HTERT RPE-1 (cell line): ENCODE results near the gene LRRN2.

Experiments
- in situ Hi-C: fragments of 300-500 bp; cut with MboI; formaldehyde crosslinking; loops from 4 replicates; pipeline ENCODE4 v1.14.3; 2020; ENCODE audit warnings: low sequenced_read_pairs

Gene LRRN2

DNA sequence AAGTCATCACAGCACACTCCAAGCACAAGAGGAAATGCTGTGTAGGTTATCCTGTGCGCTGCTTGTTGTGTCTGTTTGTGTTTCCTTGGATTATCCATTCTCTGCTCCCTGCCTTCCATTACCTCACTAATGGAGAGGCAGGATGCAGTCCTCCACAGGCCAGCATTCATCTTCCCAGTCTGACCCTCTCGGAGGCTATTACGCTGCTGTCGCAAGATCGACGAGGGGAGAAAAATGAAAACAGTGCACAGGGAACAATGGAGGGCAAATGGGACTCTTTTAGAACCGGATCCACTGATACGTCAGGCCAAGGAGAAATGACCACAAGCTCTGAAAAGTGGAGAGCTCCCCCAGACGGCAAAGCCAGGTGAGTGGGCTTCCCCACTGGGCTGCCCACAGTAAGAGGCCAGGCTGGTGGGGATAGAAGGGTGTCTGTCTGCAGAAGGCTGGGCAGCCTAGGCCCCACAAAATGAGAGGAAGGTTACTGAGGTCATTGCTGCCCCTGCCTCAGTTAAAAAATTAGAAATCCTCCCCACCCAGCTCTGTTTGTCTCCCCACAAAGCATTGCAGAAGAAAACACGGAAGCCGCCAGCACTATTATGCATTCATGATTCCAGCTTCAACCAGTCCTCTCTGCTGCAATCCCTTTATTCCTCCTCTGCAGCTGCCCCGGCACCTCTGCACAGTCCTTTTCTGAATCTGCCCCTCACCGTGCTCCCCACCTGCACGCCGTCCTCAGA is 21.7 kb downstream of the LRRN2 start:
- in situ Hi-C loops = no loop called here

DNA sequence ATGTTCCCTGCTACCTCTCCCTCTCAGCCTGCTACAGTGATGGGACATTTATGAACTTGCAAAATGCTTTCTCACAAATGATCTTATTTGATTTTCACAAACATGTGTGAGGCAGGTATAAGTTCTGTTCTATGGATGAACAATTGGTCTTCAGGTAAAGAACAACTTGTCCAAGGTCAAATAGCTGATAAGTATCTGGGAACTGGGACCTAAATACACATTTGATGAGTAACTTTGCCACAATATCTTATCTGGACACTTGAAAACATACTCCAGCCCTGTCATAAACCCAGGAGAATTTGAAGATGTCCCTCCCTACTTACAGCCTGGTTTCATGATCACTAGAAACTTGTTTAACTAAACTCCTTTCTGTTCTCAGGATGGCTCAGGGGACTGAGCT is 23.0 kb downstream of the LRRN2 start:
- in situ Hi-C loops = no loop called here

DNA sequence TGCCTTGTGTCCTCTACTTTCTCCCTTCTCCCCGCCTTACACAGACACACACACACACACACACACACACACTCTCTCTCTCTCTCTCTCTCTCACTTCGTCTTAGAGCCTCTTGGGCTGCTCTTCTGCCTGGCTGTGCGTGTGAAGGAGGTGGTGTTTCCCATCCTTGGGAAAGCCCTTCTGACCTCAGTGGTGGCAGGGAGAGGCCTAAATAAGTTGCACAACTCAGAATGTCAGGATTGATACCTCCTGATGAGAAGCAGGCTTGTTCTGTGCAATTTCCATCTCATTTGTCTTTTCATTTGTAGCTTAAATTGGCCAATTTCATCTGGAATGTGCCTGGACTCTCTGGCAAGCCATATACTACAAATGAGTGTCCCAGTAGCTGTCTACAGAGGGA is 25.0 kb downstream of the LRRN2 start:
- in situ Hi-C loops = no loop called here

DNA sequence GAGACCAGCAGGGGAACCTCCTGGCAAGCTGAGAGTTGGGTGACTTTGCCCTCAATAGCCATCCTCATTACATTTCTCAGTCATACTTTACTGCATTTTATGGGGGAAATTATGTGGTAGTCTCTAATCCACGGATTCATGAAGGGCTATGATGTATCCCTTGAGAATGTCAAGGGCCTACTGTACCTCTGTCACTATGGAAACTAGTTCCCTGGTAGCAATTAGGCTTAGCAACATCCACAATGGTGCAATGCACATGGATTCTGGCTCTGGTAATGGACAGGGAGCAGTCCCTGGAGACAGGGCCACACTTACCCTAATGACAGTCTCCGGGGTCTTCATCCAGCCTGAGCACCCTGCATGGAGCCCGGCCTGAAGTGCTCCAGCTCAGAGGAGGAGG is 26.5 kb downstream of the LRRN2 start:
- in situ Hi-C loops = no loop called here

DNA sequence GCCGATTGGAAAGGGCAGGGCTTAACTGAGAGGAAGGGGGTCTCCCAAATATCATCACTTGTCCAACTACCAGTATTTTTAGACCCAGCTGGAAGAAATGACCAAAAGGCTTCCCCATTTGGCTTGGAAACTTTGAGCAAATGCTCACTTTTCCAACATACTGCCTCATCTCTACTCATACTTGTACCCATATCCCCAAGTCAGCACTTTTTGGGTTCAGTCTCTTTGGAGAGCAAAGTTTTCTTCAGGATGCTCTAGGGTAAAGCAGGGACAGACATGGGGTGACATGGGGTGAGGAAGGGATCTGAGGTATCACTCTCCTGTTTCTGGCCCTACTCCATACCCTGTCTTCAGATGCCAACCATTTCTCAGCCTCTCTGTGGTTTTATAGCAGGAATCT is 27.2 kb downstream of the LRRN2 start:
- in situ Hi-C loops = no loop called here

DNA sequence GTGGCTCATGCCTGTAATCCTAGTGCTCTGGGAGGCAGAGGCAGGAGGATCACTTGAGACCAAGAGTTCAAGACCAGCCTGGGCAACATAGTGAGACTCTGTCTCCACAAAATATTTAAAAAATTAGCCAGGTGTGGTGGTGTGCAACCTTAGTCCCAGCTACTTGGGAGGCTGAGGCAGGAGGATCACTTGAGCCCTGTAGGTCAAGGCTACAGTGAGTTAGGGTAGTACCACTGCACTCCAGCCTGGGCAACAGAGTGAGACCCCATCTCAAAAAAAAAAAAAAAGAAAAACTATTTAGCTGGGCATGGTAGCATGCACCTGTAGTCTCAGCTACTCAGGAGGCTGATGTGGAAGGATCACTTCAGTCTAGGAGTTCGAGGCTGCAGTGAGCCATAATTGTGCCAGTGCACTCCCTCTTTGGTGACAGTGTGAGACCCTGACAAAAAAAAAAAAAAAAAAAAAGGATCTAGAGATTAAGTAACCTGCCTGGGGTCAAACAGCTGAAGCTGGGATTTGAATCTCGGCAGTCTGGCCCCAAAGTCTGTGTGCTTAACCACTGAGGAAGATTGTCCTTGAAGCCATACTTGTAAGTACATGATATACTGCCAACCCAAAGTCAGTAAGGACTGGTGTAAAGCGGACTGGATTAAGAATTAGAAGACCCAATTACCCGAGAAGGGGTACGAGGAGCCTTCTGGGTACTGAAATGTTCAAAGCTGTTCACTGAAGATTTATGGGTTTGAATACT is 31.8 kb downstream of the LRRN2 start:
- in situ Hi-C loops = no loop called here

DNA sequence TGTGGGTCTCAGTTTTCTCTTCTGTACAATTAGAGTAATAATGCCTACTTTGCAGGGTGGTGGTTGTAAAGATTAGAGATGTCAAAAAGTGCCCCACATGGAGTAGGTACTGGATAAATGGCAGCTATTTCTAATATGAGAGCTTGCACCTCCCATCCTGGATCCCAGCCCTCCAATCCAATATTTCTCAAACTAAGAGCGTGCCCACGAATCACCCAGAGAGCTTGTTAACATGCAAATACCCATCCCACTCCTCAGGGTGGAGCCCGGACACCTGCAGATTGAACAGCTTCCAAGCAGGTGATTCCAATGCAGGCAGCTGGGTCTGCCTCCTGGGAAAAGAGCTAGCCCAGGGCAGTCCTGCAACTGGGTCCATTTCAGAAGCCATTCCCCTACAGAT is 33.0 kb downstream of the LRRN2 start:
- in situ Hi-C loops = no loop called here

DNA sequence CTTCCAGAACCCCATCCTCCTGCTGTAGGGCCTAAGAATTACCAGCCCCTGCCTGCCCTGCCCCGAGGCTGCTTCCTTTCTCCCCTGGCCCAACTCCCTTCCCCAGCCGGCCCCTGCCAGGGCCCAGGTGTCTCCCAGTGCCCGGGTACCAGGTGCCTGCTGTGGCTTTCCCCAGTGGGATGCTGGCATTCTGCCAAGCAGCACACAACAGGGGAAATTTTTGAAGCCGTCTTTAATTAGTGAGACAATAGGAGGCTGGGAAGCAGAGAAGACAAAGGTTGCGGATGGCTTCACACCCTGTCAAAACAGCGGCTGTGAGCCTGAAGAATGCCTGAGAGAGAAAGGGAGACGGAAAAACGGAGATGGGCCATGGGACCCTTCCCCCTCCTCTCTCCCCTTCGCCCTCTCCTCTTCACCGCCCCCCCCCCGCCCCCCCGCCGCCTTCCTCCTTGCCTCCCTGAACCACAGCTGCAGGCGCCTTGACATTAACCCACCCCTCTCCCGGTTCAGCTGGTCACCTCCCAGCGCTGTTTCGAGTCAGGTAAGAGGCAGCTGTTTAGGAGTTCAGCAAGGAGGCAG is 33.6 kb downstream of the LRRN2 start:
- in situ Hi-C loops = no loop called here

DNA sequence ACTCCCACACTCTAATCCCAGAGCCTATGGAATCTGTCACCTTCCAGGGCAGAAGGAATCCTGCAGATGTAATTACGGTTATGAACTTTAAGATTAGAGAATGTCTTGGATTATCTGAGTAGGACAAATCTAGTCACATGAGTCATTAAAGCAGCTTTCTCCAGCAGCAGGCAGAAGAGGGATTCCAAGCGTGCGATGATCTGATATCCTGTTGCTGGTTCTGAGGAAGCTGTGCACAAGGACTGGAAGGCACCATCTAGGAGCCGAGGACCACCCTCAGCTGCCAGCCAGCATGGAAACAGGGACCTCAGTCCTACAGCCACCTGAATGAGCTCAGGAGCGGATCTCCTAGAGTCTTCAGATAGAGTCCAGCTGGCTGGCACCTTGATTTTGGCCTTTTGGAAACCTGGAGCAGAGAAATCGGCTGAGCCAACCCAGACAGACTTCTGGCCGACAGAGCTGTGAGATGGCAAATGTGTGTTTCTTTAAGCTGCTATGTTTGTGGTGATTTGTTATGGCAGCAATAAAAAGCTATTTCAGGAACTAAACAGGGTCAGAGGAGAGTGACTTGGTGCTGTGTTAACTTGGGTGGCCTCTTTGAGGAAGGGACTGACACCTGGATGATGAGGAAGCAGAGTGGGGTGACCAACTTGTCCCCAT is 34.5 kb downstream of the LRRN2 start:
- in situ Hi-C loops = no loop called here

DNA sequence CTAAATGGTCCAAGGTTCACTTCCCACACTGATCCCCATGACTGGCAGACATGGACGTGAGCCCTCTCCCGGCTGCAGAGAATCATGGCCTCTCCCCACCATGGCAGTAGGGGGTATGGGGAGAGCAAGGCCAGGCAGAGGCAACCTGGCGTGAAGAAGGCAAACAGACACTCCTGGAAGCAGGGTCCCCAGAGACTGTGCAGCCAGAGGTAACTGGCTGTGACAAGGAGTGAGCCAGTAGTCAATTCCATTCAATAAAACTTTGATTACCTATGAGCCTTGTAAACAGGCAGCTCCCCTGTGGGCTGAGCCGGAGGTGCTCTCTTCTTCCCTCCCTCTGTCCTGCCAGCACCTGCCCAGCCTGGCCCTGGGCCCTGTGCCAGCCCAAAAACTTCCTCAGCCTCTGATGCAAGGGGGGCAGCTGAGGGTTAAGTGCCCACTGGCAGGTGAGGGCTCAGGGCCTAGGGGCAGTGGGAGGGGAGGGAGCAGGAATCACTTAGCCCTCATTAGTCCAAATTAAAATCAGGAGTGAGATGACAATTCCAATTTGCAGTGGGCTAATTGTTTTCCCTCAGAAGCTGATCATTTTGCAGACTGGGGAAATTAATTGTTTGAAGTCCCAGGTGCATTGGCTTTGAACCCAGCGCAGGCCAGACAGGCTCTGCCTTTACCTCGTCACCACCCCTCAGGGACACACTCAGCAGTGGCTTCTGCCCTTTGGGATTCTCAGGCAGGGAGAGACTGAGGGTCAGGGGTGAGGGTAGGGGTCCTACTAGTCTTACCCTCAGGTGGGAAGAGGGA is 35.6 kb downstream of the LRRN2 start:
- in situ Hi-C loops = no loop called here

DNA sequence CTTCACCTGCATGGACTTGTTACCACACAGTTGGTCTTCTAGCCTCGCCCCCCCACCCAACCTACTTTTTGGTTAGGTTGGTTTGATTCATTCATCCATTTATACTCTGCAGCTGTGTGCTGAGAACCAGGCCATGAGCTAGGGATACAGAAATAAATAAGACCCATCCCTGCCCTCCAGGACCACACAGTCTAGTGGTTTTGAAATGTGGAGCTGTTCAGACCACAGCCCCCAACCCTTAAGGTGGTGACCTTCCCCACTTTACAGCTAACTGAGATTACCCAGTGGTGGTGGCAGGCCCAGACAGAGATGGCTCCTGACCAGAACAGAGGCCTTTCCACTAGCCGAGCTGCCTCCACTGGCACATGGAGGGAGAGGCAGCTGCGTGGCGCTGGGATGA is 37.0 kb downstream of the LRRN2 start:
- in situ Hi-C loops = no loop called here

DNA sequence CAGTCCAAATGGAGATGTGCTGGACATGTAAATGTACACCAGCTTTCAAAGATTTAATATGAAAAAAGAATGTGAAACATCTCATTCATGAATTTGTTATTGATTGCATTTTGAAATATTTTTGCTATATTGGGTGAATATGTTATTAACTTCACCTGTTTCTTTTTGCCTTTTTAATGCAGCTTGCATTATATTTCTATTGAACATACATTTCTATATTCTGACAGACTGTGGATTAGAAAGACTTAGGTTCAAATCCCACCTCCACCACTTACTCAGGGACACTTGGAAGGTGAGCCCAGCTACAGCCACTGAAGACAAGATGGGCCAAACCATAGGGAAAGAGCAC is 37.8 kb downstream of the LRRN2 start:
- in situ Hi-C loops = no loop called here

DNA sequence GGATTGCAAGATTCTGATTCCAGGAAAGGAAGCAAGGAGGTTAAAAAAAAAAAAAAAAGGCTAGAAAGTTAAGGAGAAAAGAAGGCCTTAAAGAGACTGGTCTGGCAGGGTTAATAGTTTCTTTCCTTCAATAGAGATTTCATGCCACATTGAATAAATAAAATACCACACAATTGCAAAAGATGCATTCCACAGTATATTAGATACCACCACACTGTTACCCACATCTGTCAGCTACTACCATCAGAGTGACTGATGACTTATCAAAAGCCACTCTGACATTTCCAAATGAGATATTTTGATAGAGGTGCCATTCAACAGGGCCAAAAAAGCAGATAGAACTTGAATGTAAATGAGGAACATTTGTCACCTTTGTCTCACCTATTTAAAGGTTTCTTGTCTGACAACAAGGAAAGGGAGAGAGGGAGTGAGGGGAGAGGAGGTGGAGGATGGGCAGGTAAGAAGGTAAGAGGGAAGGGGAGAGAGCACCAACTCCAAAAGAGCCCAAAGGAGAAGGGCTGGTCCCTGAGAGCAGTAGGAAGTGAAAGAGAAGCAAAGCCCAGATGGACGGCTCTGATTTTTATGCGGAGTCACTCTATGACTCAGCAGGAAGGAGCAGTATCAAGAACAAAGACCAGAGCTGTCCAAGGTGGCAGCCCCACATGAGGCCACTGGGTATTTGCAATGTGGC is 38.3 kb downstream of the LRRN2 start:
- in situ Hi-C loops = no loop called here

DNA sequence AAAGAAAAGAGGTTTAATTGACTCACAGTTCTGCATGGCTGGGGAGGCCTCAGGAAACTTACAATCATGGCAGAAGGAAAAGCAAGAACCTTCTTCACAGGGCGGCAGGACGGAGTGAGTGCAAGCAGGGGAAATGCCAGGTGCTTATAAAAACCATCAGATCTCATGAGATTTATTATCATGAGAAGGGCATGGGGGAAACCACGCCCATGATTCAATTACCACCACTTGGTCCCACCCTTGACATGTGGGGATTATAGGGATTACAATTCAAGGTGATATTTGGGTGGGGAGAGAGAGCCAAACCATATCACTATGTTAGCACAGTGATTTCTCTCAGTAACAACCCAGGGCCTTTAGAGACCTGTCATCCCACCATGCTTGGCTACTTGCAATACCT is 39.9 kb downstream of the LRRN2 start:
- in situ Hi-C loops = no loop called here

DNA sequence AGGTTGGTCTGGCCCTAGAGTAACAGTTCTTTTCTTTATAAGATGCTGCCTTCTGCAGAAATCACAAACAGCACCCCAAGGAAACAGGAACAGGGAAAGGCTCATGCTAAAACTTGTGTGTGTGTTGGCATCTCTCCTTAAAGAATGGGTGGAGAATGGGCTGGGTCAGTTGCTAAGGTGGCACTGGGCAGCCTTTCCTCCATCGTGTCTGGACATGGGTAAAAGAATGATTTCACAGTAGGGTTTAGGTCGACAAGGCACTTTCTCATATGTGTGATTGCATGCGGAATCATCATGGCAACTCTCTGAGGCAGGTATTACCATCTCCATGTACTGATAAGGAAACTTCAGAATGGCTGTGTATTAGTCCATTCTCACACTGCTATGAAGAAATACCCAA is 40.3 kb downstream of the LRRN2 start:
- in situ Hi-C loops = no loop called here

DNA sequence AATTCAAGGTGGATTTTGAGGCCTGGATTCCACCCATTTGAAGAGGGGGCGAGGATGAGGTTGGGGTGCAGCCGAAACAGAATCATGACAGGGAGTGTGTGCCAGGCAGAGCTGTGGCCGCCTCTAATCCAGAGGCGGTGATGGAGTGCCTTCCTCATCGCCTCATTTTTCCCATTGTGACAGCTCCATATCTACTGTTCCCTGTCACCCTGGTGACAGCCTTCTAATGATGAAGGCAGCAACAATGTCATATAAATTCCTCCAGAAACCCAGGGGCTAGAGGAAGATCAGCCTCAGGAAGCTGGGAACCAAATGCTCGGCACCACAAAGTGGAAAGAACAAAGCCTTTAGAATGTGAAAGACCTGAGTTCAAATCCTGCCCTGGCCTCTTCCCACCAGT is 42.0 kb downstream of the LRRN2 start:
- in situ Hi-C loops = no loop called here

DNA sequence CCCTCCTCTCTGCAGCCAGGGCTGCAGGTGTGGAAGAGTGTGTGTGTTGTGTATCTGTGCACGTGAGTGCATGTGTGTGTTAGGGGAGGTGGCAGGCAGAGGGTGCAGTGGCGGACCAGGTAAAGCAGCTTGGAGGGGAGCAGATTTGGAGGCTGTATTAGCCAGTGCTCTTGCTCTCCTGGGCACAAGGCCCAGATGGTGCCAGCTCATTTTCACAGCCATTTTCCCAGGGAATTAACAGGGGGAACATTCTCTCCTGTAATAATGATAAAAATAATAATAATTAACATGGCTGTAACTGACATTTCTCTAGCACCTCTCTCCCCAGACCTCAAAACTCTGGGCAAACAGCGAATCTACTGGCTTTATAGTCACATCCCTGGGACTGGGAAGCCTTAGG is 43.6 kb downstream of the LRRN2 start:
- in situ Hi-C loops = no loop called here

DNA sequence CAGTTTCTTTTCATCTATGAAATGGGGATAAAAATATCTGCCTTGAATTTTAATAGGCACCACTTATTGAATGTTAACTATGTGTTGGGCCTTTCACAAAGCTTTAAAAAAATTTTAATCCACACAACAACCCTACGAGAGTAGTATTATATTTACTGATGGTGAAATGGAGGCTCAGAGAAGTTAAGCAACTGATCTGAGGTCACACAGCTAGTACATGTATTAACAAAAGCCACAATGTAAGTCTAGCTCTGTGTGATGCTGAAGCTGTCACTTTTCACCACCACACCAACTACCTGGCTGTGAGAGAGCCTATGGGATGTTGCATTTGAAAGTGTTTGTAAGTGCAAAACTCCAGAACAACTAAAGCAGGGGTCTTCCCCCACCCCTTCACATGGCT is 44.1 kb downstream of the LRRN2 start:
- in situ Hi-C loops = no loop called here

DNA sequence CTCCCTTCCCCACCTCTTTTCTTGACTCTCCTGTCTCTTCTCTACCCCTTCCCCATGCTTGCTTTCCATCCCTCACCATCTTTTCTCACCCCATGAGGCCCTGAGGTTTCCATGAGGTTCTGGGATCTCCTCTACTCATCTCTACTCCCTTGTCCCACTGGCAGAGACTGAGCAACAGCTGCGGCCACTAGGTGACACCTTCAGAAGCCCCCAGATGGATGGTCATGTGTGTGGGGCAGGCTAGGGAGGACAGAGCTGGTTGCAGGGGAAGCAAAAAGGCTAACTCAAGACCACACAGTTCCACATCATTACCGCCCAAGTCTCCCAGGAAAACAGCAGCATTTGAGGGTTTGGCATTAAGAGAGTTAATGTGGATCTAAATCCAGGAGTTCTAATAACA is 45.0 kb downstream of the LRRN2 start:
- in situ Hi-C loops = no loop called here

DNA sequence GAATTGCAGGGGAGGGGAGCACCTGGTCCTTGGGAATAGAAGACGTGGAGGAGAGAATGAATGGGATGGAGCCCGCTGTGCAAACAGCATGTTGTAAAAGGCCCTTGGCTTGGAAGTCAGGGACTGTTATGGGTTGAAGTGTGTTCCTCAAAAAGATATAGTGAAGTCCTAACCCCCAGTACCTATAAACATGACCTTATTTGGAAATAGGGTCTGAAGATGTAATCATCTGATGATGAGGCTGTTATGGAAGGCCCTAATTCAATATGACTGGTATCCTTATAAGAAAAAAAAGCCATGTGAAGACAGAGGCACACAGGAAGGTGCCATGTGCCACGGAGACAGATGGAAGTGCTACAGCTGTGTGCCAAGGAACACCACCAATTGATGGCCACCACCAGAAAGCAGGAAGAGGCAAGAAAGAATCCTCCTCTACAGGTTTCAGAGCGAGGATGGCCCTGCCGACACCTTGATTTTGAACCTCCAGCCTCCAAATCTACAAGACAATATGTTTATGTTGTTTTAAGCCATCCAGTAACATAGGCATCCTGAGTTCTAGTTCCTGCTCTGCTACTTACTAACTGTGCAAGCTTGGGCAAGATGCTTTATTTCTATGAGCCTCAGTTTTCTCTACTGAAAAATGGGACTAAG is 51.2 kb downstream of the LRRN2 start:
- in situ Hi-C loops = no loop called here
